ENCODE results near the gene SLIT3.

Gene SLIT3

DNA sequence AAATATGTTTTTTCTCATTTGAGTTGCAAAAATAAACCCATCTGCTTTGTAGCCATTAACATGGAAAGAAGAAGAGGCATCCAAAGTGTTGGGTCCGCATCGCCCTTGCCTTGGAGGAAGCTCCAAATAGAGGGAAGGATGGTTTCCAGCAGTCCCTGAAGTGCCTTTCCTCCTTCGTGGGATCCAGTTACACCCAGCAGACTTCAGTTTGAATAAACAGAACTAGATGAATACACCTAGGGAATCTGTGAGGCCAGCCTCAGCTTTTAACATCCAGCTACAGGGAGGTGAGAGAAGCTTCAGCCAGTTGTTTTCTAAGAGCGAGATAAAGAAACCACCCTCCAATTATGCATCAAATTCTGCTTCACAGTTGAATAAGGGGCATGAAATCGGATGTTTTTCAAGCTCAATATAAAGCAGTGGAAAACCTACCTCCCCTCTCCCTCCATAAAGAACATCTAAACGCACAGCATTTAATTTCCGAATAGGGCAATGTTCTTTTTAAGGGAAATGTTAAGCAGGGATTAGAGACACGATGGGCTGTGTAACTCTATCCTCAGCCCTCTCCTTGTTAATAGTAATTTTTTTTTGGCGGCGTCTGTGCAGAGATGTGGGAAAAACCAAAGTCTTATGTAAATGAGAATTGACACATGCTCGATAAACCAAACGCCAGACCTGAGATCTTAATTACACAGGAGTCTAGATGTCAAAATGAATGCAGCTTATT is 264.7 kb downstream of the SLIT3 start:
- TF ChIP-seq, protein P1, sequence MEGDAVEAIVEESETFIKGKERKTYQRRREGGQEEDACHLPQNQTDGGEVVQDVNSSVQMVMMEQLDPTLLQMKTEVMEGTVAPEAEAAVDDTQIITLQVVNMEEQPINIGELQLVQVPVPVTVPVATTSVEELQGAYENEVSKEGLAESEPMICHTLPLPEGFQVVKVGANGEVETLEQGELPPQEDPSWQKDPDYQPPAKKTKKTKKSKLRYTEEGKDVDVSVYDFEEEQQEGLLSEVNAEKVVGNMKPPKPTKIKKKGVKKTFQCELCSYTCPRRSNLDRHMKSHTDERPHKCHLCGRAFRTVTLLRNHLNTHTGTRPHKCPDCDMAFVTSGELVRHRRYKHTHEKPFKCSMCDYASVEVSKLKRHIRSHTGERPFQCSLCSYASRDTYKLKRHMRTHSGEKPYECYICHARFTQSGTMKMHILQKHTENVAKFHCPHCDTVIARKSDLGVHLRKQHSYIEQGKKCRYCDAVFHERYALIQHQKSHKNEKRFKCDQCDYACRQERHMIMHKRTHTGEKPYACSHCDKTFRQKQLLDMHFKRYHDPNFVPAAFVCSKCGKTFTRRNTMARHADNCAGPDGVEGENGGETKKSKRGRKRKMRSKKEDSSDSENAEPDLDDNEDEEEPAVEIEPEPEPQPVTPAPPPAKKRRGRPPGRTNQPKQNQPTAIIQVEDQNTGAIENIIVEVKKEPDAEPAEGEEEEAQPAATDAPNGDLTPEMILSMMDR (IDR thresholded peaks at IDR 0.05; ENCODE audit: low read depth, low read length) = no peak
- TF ChIP-seq EZH2phosphoT487 (IDR thresholded peaks at IDR 0.05; ENCODE audit: low read depth) = no peak
- H3K4me3 ChIP-seq (ENCODE audit: low read length) = no peak overlapping the region
- H3K27ac ChIP-seq (ENCODE audit: low read length) = no peak overlapping the region
- H3K9ac ChIP-seq (ENCODE audit: low read length) = no peak overlapping the region
- H3K4me1 ChIP-seq (ENCODE audit: low read length) = no peaks in the 10 kb centered on the region
- no peak overlapping the region for H2AFZ ChIP-seq (ENCODE audit: low read depth, low read length)
- H3K4me2 ChIP-seq (ENCODE audit: low read length) = no peak overlapping the region
- no peaks in the 10 kb centered on the region for H3K79me2 ChIP-seq (ENCODE audit: low read length)
- no peaks in the 10 kb centered on the region for H4K20me1 ChIP-seq (ENCODE audit: insufficient read depth, low read length)
- no peaks in the 10 kb centered on the region for H3K36me3 ChIP-seq (replicated peaks; ENCODE audit: low read depth, low read length)
- H3K27me3 ChIP-seq (ENCODE audit: low read depth, low read length) = peaks cover 28% of the 10 kb centered on the region
- H3K9me3 ChIP-seq (ENCODE audit: insufficient read depth, low read length) = no peaks in the 10 kb centered on the region

DNA sequence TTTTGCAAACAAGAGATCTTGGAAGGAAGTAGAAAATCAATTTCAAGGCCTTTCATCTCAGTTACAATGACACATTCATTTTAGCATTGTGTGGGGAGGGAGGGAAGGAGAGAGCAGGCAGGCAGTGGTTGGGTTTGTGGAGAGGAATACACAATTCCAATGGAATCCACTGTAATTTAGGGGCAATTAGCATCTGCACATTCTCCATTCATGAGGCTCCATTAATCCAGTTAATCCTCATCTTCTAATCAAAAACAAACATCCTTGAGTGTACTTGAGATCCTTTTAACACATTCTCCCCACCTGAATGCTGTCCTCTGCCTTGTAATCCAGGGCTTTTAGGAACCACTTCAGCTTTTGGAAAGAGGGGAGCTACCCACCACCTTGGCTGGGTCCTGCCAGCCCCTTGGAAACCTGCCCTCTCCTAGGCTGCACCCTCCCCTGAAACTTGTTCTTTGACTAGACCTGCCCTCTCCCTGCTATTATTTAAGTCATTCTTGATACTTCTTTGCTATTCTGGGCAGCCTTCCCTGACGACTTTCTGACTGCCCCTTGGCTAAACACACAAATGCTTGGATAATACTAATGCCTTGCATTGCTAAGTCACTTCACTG is 271.2 kb downstream of the SLIT3 start:
- H2AFZ ChIP-seq (ENCODE audit: low read depth, low read length) = no peak overlapping the region

DNA sequence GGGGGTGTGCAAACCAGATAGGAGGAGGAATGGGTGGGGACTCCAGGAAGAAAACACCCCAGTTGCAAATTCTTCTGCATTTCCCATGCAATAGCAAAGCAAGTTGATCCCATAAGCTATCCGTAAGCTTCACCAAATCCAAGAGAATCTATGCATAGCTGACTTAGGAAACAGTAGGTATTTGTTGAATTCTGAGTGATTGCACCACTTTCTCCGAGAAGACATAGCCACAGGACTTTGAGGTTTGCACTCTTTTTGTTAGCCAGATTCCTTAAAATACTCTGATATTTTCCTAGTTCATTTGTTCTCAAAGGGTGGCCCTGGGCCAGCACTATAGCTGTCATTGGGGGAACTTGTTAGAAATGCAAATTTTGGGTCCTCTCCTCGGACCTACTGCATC is 271.9 kb downstream of the SLIT3 start:
- no peaks in the 10 kb centered on the region for H3K4me1 ChIP-seq (ENCODE audit: low read length)
- H3K27ac ChIP-seq (ENCODE audit: low read length) = no peak overlapping the region
- no peaks in the 10 kb centered on the region for H3K79me2 ChIP-seq (ENCODE audit: low read length)
- peaks cover 28% of the 10 kb centered on the region for H3K27me3 ChIP-seq (ENCODE audit: low read depth, low read length)
- TF ChIP-seq, protein P1 (IDR thresholded peaks at IDR 0.05; ENCODE audit: low read depth, low read length) = no peak
- no peak for TF ChIP-seq EZH2phosphoT487 (IDR thresholded peaks at IDR 0.05; ENCODE audit: low read depth)
- no peak overlapping the region for H2AFZ ChIP-seq (ENCODE audit: low read depth, low read length)
- H3K4me3 ChIP-seq (ENCODE audit: low read length) = no peak overlapping the region
- H3K9me3 ChIP-seq (ENCODE audit: insufficient read depth, low read length) = no peaks in the 10 kb centered on the region
- H3K4me2 ChIP-seq (ENCODE audit: low read length) = no peak overlapping the region
- H3K36me3 ChIP-seq (replicated peaks; ENCODE audit: low read depth, low read length) = no peaks in the 10 kb centered on the region
- H4K20me1 ChIP-seq (ENCODE audit: insufficient read depth, low read length) = no peaks in the 10 kb centered on the region
- no peak overlapping the region for H3K9ac ChIP-seq (ENCODE audit: low read length)

More for the DNA sequence above, 271.2 kb downstream of the SLIT3 start:
- H3K4me1 ChIP-seq (ENCODE audit: low read length) = no peaks in the 10 kb centered on the region
- H3K9me3 ChIP-seq (ENCODE audit: insufficient read depth, low read length) = no peaks in the 10 kb centered on the region
- no peak overlapping the region for H3K4me2 ChIP-seq (ENCODE audit: low read length)
- peaks cover 28% of the 10 kb centered on the region for H3K27me3 ChIP-seq (ENCODE audit: low read depth, low read length)
- no peaks in the 10 kb centered on the region for H3K36me3 ChIP-seq (replicated peaks; ENCODE audit: low read depth, low read length)
- no peak overlapping the region for H3K27ac ChIP-seq (ENCODE audit: low read length)
- no peaks in the 10 kb centered on the region for H4K20me1 ChIP-seq (ENCODE audit: insufficient read depth, low read length)
- TF ChIP-seq, protein P1 (IDR thresholded peaks at IDR 0.05; ENCODE audit: low read depth, low read length) = no peak
- no peak for TF ChIP-seq EZH2phosphoT487 (IDR thresholded peaks at IDR 0.05; ENCODE audit: low read depth)
- no peaks in the 10 kb centered on the region for H3K79me2 ChIP-seq (ENCODE audit: low read length)
- H3K9ac ChIP-seq (ENCODE audit: low read length) = no peak overlapping the region
- H3K4me3 ChIP-seq (ENCODE audit: low read length) = no peak overlapping the region

DNA sequence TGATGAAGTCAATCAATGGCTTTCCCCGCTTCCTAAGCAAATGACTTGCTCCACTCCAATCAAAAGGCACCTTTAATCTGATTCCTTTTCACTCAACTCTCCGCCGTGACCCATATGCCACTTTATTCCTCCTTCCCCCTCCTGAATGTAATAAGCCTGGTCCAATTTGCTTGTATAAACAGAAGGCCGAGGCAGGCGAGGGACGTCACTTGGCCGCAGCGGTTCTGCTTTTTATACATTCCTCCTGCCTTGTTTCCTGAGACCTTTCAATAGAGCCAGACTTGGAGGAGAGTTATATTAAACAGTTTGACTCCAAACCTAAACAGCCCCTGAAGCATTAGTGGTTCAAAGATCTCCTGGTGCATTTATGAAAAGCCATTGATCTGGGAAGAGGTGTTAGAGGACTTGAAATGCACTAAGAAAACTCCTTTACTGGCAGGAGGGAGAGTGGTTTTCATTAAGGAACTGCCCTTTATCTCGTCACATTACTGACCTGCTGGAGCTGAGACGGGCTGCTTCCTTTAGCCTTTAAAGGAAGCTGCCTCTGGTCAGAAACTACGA is 273.4 kb downstream of the SLIT3 start:
- TF ChIP-seq EZH2phosphoT487 (IDR thresholded peaks at IDR 0.05; ENCODE audit: low read depth) = no peak
- TF ChIP-seq, protein P1 (IDR thresholded peaks at IDR 0.05; ENCODE audit: low read depth, low read length) = no peak
- Histone ChIP-seq H3K4me2 (ENCODE audit: low read length) (no peak overlapping the region), H3K27ac (ENCODE audit: low read length) (no peak overlapping the region), H4K20me1 (ENCODE audit: insufficient read depth, low read length) (no peaks in the 10 kb centered on the region), H3K27me3 (ENCODE audit: low read depth, low read length) (peaks cover 28% of the 10 kb centered on the region), H3K79me2 (ENCODE audit: low read length) (no peaks in the 10 kb centered on the region), H3K36me3 (replicated peaks; ENCODE audit: low read depth, low read length) (no peaks in the 10 kb centered on the region), H3K9ac (ENCODE audit: low read length) (no peak overlapping the region), H3K4me3 (ENCODE audit: low read length) (no peak overlapping the region), H3K9me3 (ENCODE audit: insufficient read depth, low read length) (no peaks in the 10 kb centered on the region), H2AFZ (ENCODE audit: low read depth, low read length) (no peak overlapping the region), H3K4me1 (ENCODE audit: low read length) (no peaks in the 10 kb centered on the region)
